ENCODE measurements around the gene NRG3. TPM values are rescaled to one million over a fixed set of nuclear protein-coding genes. Genes with fewer than 3 reads are reported as not detected.

NRG3 gene
- total and polyA plus RNA-seq, 2 of the 4 experiments (the other 2 are of a cell fraction) = not detected

GRCh38 chr10:82938331-82938730 is 1063.3 kb downstream of the NRG3 start:
- H2AK5ac ChIP-seq (ENCODE audit: low read depth, low read length) = no peak overlapping the region
- no peak overlapping the region for H4K5ac ChIP-seq (ENCODE audit: low read depth, low read length)
- no peak overlapping the region for H3K56ac ChIP-seq (ENCODE audit: extremely low read depth, insufficient read depth, low read length)
- DNase-seq (no peak), ATAC-seq (ENCODE audit: low read depth) (no peak)
- no peak overlapping the region for H3K9ac ChIP-seq (ENCODE audit: low read depth, low read length)
- H3K18ac ChIP-seq (ENCODE audit: low read depth, low read length) = no peak overlapping the region
- H4K8ac ChIP-seq (ENCODE audit: low read depth in 2 of 2, low read length in 2 of 2) = no peak overlapping the region
- ChIA-PET CTCF (no interaction called here), POLR2A (ENCODE audit: unreplicated experiment) (no interaction called here)
- H3K79me1 ChIP-seq (ENCODE audit: low read depth in 1 of 2, low read length in 2 of 2) = no peaks in the 10 kb centered on the region
- H2AK9ac ChIP-seq (replicated peaks; ENCODE audit: low read depth, low read length, poor library complexity) = no peak overlapping the region
- no peaks in the 10 kb centered on the region for H3K36me3 ChIP-seq (ENCODE audit: control insufficient read depth, insufficient read depth, low read length)
- no peak overlapping the region for H2BK15ac ChIP-seq (ENCODE audit: low read depth, low read length)
- intact Hi-C loops (cut with micrococcal nuclease) = no loop called here
- no peak overlapping the region for H2AFZ ChIP-seq (replicated peaks; ENCODE audit: low read length, poor library complexity)
- no peaks in the 10 kb centered on the region for H3K27me3 ChIP-seq (ENCODE audit: control insufficient read depth, insufficient read depth, low read length)
- no peak overlapping the region for H2BK5ac ChIP-seq (ENCODE audit: low read depth, low read length, poor library complexity, severe bottlenecking)
- no peak overlapping the region for H2BK120ac ChIP-seq (ENCODE audit: low read depth, low read length)
- H3K14ac ChIP-seq (replicated peaks; ENCODE audit: low read depth, low read length) = no peak overlapping the region
- no peak overlapping the region for H4K91ac ChIP-seq (ENCODE audit: insufficient read depth, low read depth, low read length)
- BruUV-seq (replicated peaks) = no TSS peak
- no peaks in the 10 kb centered on the region for H3K9me1 ChIP-seq (ENCODE audit: insufficient read depth, low read length)
- H4K20me1 ChIP-seq (ENCODE audit: insufficient read depth, low read length) = no peaks in the 10 kb centered on the region
- H3K9me3 ChIP-seq (ENCODE audit: control insufficient read depth, insufficient read depth, low read length) = 0 out of 2 replicates have a peak, but pooled peaks cover 3% of the 10 kb centered on the region
- no peak overlapping the region for H2BK20ac ChIP-seq (ENCODE audit: low read depth, low read length)
- H3K23ac ChIP-seq (ENCODE audit: low read depth, low read length) = no peak overlapping the region
- TF ChIP-seq SMC3 (IDR thresholded peaks at IDR 0.05; ENCODE audit: low read depth, low read length) (no peak), RAD21 (IDR thresholded peaks at IDR 0.05; ENCODE audit: low read length) (no peak), MXI1 (IDR thresholded peaks at IDR 0.05; ENCODE audit: borderline replicate concordance, low read depth, low read length) (no peak), CTCF (conservative IDR thresholded peaks at IDR 0.05; ENCODE audit: low read depth, low read length) (no peak), BHLHE40 (IDR thresholded peaks at IDR 0.05; ENCODE audit: low read depth, low read length) (no peak), RCOR1 (IDR thresholded peaks at IDR 0.05; ENCODE audit: insufficient replicate concordance, low read length) (no peak), FOS (IDR thresholded peaks at IDR 0.05; ENCODE audit: low read depth, low read length) (no peak), CEBPB (IDR thresholded peaks at IDR 0.05; ENCODE audit: low read depth, low read length) (no peak), CHD1 (IDR thresholded peaks at IDR 0.05; ENCODE audit: low read depth, low read length) (no peak), POLR2A (IDR thresholded peaks at IDR 0.05; ENCODE audit: low read depth, low read length) (no peak), NFE2L2 (IDR thresholded peaks at IDR 0.05; ENCODE audit: low read depth, low read length) (no peak), MAFK (IDR thresholded peaks at IDR 0.05; ENCODE audit: low read depth, low read length) (no peak), MAZ (IDR thresholded peaks at IDR 0.05; ENCODE audit: borderline replicate concordance, low read depth, low read length) (no peak), RFX5 (IDR thresholded peaks at IDR 0.05; ENCODE audit: low read depth, low read length) (no peak)
- TF ChIP-seq, protein P1, sequence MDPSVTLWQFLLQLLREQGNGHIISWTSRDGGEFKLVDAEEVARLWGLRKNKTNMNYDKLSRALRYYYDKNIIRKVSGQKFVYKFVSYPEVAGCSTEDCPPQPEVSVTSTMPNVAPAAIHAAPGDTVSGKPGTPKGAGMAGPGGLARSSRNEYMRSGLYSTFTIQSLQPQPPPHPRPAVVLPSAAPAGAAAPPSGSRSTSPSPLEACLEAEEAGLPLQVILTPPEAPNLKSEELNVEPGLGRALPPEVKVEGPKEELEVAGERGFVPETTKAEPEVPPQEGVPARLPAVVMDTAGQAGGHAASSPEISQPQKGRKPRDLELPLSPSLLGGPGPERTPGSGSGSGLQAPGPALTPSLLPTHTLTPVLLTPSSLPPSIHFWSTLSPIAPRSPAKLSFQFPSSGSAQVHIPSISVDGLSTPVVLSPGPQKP (IDR thresholded peaks at IDR 0.05; ENCODE audit: borderline replicate concordance, low read depth, low read length) = no peak
- TF ChIP-seq, protein P2, sequence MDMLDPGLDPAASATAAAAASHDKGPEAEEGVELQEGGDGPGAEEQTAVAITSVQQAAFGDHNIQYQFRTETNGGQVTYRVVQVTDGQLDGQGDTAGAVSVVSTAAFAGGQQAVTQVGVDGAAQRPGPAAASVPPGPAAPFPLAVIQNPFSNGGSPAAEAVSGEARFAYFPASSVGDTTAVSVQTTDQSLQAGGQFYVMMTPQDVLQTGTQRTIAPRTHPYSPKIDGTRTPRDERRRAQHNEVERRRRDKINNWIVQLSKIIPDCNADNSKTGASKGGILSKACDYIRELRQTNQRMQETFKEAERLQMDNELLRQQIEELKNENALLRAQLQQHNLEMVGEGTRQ (IDR thresholded peaks at IDR 0.05; ENCODE audit: low read depth, low read length) = no peak
- no peak overlapping the region for H3K4me3 ChIP-seq (ENCODE audit: insufficient read depth, low read depth, low read length)
- WGBS, 2 experiments (ENCODE audit: extremely low coverage in 2 of 2, insufficient read length in 1 of 2) = no CpG with 5 or more reads among the region's 4 CpGs
- no peak overlapping the region for H3K4me2 ChIP-seq (ENCODE audit: low read depth, low read length)
- dilution Hi-C loops (cut with HindIII; ENCODE audit: low sequenced_read_pairs, unreplicated experiment) = no loop called here
- H3K27ac ChIP-seq (ENCODE audit: insufficient read depth, low read length) = no peak overlapping the region
- in situ Hi-C loops (cut with MboI; ENCODE audit: low sequenced_read_pairs) = no loop called here
- no peaks in the 10 kb centered on the region for H3K4me1 ChIP-seq (ENCODE audit: control insufficient read depth, insufficient read depth, low read length)
- H3K4ac ChIP-seq (ENCODE audit: low read depth, low read length) = no peak overlapping the region

All from IMR-90 (cell line).